ENCODE results near the gene PADI3. TPM values are rescaled to one million over a fixed set of nuclear protein-coding genes. Genes with fewer than 3 reads are reported as not detected.

The PADI3 gene
- total RNA-seq, 4 donors from 2014 or later, result not detected

- TF ChIP-seq CTCF (IDR thresholded peaks at IDR 0.05; ENCODE audit: low read depth), result no peak
These were observed 37.7 kb downstream of the PADI3 start for GRCh38 chr1:17286646-17287045.

- no peak for TF ChIP-seq CTCF (IDR thresholded peaks at IDR 0.05; ENCODE audit: low read depth)
These were observed 38.4 kb downstream of the PADI3 start for GRCh38 chr1:17287130-17287776.

- no peak for TF ChIP-seq CTCF (IDR thresholded peaks at IDR 0.05; ENCODE audit: low read depth)
These were observed 40.8 kb downstream of the PADI3 start for GRCh38 chr1:17289721-17290120.

- no peak for TF ChIP-seq CTCF (IDR thresholded peaks at IDR 0.05; ENCODE audit: low read depth)
These were observed 41.7 kb downstream of the PADI3 start for GRCh38 chr1:17290553-17290952.

- no peak for TF ChIP-seq CTCF (IDR thresholded peaks at IDR 0.05; ENCODE audit: low read depth)
These were observed 43.6 kb downstream of the PADI3 start for GRCh38 chr1:17292299-17293160.

GRCh38 chr1:17293681-17294425, 45.0 kb downstream of the PADI3 start:
- TF ChIP-seq CTCF (IDR thresholded peaks at IDR 0.05; ENCODE audit: low read depth), result no peak

- TF ChIP-seq CTCF (IDR thresholded peaks at IDR 0.05; ENCODE audit: low read depth), result no peak
These were observed 46.4 kb downstream of the PADI3 start for GRCh38 chr1:17295292-17295691.
